Hindlimb muscle (tissue), 1 donor: ENCODE results near the gene ADAM19. TPM values are rescaled to one million over a fixed set of nuclear protein-coding genes. Genes with fewer than 3 reads are reported as not detected.

Experiments
- DNase-seq: peaks from one replicate; pipeline ENCODE4 v3.0.0-alpha.2; 2013
- polyA plus RNA-seq: library from polyadenylated mRNA; unstranded; fragments of 120-200 nt; gene quantifications from one replicate; pipeline ENCODE4 v1.2.1, GENCODE V29; 2013; ENCODE audit not compliant: insufficient read length

ADAM19 gene
- polyA plus RNA-seq, 1 donor: 17.7 TPM

DNA sequence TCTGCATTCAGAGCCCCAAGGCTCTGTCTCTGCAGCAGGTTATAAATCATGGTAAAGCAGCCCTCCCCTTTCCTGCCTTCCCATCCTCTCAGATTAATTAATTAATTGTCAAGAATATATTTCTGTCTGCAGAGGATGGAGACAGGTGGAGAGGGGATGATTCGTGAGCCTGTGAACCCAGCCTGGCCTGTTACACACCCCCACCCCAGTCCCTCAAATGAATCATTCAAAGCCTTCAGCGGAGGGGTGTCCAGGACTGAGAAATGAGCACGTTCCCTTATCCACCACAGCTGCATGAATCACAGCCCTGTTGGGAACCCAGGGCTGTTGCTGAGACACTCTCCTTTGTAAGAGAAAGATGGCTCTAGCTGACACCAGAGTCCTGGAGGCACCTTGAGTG, 59.6 kb downstream of the ADAM19 start:
- DNase-seq: no peak

DNA sequence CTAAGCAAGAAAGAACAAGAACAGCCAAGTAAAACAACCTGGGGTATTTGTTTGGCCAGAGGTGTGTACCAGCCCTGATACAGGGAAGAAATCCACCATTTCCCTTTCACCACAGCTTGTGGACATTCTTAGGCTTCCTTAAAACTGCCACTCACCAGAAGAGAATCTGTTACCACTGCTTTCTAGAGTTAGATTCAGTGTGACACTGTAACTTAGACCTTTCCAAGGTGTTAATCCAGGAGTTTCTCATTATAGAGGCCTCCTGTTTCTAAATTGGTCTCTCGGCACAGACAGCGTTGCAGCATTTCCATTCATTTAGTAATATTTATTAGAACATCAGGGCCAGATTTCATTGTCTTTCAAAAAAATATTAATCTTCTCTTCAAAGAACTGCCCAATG, 60.6 kb downstream of the ADAM19 start:
- no peak for DNase-seq

DNA sequence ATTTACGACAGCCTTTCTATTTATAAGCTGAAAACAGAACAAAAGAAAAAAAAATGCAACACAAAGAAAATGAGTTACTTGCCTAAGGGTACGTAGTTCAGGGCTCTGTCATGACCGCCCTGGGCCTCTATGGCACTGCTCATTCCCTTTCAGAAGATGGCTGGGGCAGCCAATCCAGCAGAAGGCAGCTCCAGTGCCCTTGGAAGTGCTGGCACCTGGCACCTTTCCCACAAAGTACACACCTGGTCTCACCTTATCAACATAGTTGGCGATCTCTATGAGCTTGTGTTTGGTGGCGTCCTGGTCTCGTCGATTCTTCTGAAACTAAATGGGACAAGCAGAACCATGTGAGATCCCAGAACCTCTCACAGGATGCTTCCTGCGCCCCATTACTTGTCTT, 62.4 kb downstream of the ADAM19 start:
- DNase-seq: no peak

DNA sequence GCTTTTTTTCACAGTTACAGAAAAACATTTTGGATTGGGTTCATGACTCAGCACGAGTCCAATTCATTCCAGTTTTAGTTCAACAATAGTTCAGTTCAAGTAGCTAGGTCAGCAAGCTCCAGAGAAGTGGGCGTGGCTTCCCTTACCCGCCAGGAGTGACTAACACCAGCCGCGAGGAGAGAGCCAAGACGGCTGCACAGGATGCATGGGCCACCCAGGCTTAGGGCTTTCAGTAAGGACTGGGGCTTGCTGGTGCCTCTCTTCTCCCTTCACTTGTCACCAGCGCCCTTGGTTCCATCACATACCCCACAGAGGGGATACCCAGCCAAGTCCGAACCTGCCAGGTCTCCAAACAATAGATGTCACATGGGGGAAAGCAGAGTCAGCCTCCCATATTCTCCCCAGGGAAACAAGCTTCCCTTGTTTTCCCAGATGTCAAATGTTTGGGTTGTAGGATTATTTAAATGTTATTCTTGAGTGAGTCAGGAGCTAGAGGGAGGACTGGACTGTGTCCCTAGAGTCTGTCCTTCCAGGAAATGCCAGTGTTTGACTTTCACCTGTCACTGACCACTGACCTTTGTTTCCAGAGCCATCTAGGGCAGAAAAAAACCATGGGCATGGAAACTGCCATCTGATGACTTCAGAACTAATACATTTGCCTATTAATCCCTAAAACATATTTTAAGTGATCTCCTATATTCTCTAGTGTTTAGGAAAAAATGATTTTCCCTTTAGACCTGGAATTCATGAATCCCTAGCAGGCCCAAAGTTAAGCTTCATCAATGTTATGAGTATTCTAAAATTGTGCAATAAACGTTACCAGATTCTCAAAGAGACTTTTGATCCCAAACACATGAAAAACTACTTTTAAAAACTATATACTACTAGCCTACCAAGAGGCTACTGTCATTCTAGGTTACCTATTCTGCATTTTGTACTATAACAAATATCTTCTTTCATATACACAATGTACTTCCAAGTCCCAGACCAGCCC, 63.6 kb downstream of the ADAM19 start:
- peak; percentile 83 for DNase-seq

DNA sequence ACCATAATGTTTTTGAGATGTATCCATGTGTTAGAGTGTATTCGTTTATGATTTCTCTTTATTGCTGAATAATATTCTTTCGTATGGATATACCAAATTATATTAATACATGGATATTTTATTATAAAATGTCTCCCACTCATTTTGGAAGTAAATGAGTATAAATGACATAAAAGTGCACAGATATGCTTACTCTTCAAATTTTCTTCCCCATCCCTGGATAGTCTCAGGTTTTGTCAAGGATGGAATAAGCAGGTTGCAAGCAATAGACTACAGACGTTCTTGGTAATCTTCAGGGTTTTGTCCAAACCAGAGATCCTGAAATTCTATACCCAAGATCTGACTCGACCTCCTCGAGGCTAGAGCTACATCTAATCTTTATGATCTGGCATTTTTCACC, 64.9 kb downstream of the ADAM19 start:
- DNase-seq: no peak

- no peak for DNase-seq
These were observed 66.0 kb downstream of the ADAM19 start for GRCh38 chr5:157509587-157509986.

GRCh38 chr5:157509093-157509492, 66.5 kb downstream of the ADAM19 start:
- DNase-seq: no peak

DNA sequence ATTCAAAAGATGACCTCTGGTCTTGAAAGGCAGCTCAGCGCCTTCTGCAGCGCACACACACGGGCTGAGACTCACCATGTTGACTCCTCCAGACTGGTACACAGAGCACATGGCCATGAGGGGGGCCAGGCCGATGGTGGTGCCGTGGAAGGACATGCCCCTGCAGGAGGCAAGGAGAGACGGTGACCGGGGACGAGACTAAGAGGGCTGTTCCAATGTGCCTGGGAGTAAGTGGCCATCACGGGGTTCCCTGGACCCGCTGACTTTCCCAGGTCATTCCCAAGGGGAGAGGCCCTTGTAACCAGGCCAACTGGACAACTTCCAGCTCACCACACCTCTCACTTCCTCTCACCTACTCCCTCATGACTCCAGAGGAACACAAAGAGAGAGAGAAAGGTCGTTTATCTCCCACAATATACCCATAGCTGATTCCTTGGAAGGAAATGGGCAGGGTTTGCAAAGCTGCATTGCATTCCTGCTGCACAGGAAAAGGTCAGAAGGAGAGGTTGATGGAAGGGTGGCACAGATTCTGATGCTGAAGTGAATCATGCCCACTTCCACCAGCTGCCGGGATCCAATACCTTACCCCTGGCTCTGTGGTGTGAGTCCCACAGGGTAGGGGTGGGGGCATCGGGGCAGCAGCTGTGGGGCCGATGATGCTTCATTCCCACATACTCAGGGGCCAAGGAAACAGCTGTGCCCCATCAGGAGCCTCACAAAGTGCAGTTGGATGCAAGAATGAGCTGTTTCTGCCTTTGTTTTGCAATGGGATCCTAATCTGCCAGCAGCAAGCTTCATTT, 68.4 kb downstream of the ADAM19 start:
- no peak for DNase-seq

DNA sequence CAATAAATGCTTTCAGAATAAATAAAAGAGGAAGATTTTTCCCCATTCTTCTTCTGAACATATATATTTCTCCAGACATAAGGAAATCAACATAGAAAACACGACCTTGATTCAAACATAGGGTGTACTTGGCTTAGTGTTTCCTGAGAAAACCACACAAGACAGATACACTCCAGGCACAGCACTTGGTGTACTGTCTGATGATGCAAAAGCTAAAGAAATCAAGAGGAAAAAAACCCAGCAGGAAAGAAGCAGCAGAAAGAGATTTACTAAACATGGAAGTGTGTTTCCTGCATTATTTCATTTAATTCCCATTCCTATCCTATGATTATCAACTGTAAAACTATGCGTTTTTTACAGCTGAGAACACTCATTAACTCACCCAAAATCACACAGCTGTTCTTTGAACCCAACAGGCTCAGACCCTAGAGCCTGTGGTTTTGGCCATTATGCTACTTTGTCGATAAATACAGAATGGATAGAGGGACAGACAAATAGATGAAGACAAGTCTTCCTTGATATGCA, 69.4 kb downstream of the ADAM19 start:
- DNase-seq: no peak

DNA sequence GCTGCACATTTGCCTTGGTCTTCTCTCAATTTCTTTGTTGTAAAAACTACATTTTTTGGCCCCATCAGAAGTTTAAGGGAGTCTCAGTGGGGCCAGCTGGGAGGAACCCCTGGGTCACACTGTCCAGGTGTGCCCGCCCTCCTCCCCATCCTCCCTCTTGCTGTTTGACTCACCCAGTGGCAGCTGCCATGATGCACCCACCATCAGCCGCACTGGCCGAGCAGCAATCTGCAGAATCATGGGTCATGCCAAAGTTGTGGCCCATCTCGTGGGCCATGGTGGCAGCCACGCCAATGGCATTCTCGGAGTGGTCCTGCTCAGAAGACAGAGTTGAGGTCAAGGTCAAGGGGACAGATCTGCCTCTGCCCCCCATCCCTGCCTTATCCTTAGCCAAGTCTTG, 70.1 kb downstream of the ADAM19 start:
- no peak for DNase-seq

- DNase-seq: no peak
These were observed 71.5 kb downstream of the ADAM19 start for GRCh38 chr5:157504053-157504452.

GRCh38 chr5:157502143-157502647, 73.4 kb downstream of the ADAM19 start:
- DNase-seq: no peak

GRCh38 chr5:157497875-157498611, 77.5 kb downstream of the ADAM19 start:
- DNase-seq: no peak

DNA sequence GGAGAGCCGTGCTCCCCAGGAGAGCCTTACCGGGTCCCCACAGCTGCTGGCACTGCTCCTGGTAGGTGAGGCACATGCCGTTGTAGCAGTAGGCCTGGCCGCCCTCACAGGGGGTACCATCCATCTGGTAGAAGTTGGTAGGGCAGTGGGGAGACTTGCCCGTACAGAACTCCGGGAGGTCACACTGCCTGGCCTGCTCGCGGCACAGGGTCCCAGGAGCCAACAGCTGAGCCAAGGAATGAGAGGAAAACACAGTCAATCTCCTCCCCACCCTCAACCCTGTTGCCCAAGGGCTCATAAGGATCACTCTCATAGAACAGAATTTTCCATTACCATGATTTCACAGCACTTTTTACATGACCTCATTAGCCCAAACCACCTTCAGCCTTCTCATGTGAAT, 78.7 kb downstream of the ADAM19 start:
- DNase-seq: no peak

- DNase-seq: no peak
These were observed 81.3 kb downstream of the ADAM19 start for GRCh38 chr5:157494178-157494832.

- no peak for DNase-seq
These were observed 82.7 kb downstream of the ADAM19 start for GRCh38 chr5:157492886-157493285.

DNA sequence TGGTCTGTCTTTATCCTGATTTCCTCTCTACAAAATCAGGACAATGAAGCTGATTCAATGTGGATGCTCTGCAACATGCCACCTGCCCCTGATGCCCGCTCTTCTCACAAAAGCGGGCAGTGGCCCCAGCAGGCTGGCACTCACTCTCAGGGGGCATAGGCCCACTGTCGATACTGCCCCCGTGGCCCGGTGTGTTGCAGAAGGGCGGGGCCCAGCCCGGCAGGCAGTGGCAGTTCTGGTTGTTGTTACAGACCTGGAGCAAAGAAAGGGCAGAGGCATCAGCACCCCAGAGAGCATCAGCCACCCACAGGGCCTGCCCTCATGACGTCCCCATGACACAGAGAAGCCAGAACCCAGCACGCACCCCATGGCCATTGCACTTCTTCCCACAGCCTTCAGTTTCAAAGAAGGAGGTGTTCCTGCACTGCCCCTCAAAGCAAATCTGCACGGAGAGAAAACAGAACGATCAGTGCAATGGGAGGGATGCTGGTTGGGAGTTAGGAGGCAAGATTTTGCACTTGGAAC, 84.0 kb downstream of the ADAM19 start:
- no peak for DNase-seq

GRCh38 chr5:157487358-157487757, 88.2 kb downstream of the ADAM19 start:
- DNase-seq: no peak

GRCh38 chr5:157486861-157487260, 88.7 kb downstream of the ADAM19 start:
- no peak for DNase-seq

DNA sequence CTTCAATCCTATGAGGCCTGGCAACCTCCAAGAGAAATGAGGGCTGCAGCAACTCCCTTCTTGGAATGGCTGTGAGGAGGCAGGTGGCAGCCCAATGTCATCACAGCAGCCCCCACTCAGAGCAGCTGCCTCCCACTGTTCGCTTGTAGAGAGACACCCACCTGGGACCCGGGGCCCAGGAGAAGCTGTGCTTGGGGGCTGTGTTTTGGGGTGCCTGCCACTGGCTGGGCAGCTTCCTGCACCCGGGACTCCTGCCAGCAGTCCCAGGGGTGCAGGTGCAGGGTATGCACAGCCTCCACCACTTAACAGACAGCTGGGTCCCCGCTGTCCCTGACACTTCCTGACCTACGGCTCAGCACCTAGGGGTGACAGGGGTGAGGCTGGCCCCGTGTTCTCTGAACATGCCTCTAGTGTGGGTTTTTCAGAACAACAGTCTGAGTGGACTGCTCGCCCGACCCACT, 89.3 kb downstream of the ADAM19 start:
- DNase-seq: no peak

DNA sequence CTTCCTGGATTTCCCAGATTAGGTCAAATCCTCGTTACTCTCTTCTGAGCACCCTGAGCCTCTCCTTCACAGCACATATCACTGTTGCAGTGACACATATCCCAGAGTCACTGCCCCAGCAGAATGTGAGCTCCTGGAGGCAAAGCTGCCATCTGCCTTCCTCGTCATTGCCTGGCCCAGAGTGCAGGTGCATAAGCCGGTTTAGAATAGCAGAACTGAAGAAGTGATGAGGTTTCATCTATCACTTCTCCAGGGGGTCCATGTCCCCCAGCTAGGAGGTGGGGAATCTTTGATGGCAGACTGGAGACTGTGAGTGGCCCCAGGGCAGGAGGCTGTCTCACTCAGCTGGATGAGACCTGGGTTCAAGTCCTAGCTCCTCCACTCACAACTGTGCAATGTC, 89.8 kb downstream of the ADAM19 start:
- DNase-seq: no peak
